Measurements from ENCODE around the gene TP53TG3E.
"Not testable (repeated sequence)": the region's sequence is repeated elsewhere in the genome, so short reads cannot be mapped to it uniquely, and the experiment has no call there.

The TP53TG3E gene

GRCh38 chr16:33304006-33304405, at the start of gene TP53TG3E:
TP53TG3E (plus strand) TSS chr16:33304306; CDS start chr16:33304374, 68 bp downstream.
- DNase-seq: not testable (repeated sequence)

- DNase-seq: not testable (repeated sequence)
Measured at GRCh38 chr16:33336226-33337012, 32.3 kb downstream of the TP53TG3E start.

- DNase-seq: not testable (repeated sequence)
Measured at GRCh38 chr16:33337627-33338542, 33.8 kb downstream of the TP53TG3E start.

- not testable (repeated sequence) for DNase-seq
Measured at GRCh38 chr16:33338543-33338951, 34.4 kb downstream of the TP53TG3E start.

- DNase-seq: not testable (repeated sequence)
Measured at GRCh38 chr16:33339093-33340061, 35.3 kb downstream of the TP53TG3E start.
